ENCODE results near the gene GAL3ST3.
"Not testable (repeated sequence)": the region's sequence is repeated elsewhere in the genome, so short reads cannot be mapped to it uniquely, and the experiment has no call there.

Gene GAL3ST3

DNA sequence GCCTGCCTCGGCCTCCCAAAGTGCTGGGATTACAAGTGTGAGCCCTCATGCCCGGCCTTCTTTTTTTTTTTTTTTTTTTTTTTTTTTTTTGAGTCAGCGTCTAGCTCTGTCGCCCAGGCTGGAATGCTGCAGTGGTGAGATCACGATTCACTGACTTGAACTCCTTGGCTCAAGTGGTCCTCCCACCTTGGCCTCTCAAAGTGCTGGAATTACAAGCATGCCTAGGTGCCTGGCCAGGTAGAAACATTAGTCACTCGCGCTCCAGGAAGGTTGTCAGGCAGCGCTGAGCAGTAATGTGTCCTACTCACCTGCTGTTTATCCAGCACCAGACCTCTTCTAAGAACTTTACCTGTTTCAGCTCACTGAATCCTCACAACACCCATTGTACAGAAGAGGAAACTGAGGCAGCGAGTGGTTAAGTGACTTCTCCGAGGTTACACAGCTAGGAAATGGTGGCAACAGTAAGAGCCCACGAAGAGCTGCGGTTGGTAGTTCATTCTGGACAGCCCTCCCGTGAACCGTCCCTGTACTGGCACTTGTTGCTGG, 37.6 kb downstream of the GAL3ST3 start:
- H4K20me1 ChIP-seq (ENCODE audit: insufficient read depth, low read length) = no peaks in the 10 kb centered on the region
- H3K4me1 ChIP-seq (ENCODE audit: low read length) = peaks cover 10% of the 10 kb centered on the region
- TF ChIP-seq, protein P1, sequence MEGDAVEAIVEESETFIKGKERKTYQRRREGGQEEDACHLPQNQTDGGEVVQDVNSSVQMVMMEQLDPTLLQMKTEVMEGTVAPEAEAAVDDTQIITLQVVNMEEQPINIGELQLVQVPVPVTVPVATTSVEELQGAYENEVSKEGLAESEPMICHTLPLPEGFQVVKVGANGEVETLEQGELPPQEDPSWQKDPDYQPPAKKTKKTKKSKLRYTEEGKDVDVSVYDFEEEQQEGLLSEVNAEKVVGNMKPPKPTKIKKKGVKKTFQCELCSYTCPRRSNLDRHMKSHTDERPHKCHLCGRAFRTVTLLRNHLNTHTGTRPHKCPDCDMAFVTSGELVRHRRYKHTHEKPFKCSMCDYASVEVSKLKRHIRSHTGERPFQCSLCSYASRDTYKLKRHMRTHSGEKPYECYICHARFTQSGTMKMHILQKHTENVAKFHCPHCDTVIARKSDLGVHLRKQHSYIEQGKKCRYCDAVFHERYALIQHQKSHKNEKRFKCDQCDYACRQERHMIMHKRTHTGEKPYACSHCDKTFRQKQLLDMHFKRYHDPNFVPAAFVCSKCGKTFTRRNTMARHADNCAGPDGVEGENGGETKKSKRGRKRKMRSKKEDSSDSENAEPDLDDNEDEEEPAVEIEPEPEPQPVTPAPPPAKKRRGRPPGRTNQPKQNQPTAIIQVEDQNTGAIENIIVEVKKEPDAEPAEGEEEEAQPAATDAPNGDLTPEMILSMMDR (IDR thresholded peaks at IDR 0.05; ENCODE audit: low read length) = no peak
- TF ChIP-seq EZH2 (optimal IDR thresholded peaks at IDR 0.05; ENCODE audit: low read depth, low read length) (no peak), EZH2phosphoT487 (IDR thresholded peaks at IDR 0.05; ENCODE audit: low read length) (no peak)
- H3K4me3 ChIP-seq (ENCODE audit: low read length) = no peak overlapping the region
- H3K27me3 ChIP-seq (replicated peaks; ENCODE audit: insufficient read depth, low read length) = no peaks in the 10 kb centered on the region
- no peaks in the 10 kb centered on the region for H3K9me2 ChIP-seq (replicated peaks; ENCODE audit: insufficient read depth, low read length)
- no peaks in the 10 kb centered on the region for H3K79me2 ChIP-seq (ENCODE audit: low read length)
- H3K27ac ChIP-seq (ENCODE audit: low read length) = no peak overlapping the region
- no peaks in the 10 kb centered on the region for H3K36me3 ChIP-seq (replicated peaks; ENCODE audit: insufficient read depth, low read length)
- H3K9ac ChIP-seq (ENCODE audit: low read length) = no peak overlapping the region
- H3K4me2 ChIP-seq (ENCODE audit: low read depth, low read length) = no peak overlapping the region
- H3F3A ChIP-seq (ENCODE audit: insufficient read depth, low read length) = no peaks in the 10 kb centered on the region
- DNase-seq = no peak
- no peaks in the 10 kb centered on the region for H3K9me3 ChIP-seq (replicated peaks; ENCODE audit: insufficient read depth, low read length)
- no peak overlapping the region for H2AFZ ChIP-seq (ENCODE audit: low read length)

GRCh38 chr11:66010036-66010435, 38.9 kb downstream of the GAL3ST3 start:
- not testable (repeated sequence) for H3K4me2 ChIP-seq (ENCODE audit: low read depth, low read length)

GRCh38 chr11:66008468-66009101, 40.4 kb downstream of the GAL3ST3 start:
- H3K9me2 ChIP-seq (replicated peaks; ENCODE audit: insufficient read depth, low read length) = no peaks in the 10 kb centered on the region
- DNase-seq = no peak
- TF ChIP-seq EZH2 (optimal IDR thresholded peaks at IDR 0.05; ENCODE audit: low read depth, low read length) = no peak
- TF ChIP-seq, protein P1 (IDR thresholded peaks at IDR 0.05; ENCODE audit: low read length) = no peak
- TF ChIP-seq EZH2phosphoT487 (IDR thresholded peaks at IDR 0.05; ENCODE audit: low read length) = no peak
- no peak overlapping the region for H2AFZ ChIP-seq (ENCODE audit: low read length)
- peaks cover 12% of the 10 kb centered on the region for H3K79me2 ChIP-seq (ENCODE audit: low read length)
- H3K4me1 ChIP-seq (ENCODE audit: low read length) = peaks cover 35% of the 10 kb centered on the region
- H3K9me3 ChIP-seq (replicated peaks; ENCODE audit: insufficient read depth, low read length) = no peaks in the 10 kb centered on the region
- no peak overlapping the region for H3K4me2 ChIP-seq (ENCODE audit: low read depth, low read length)
- no peak overlapping the region for H3K4me3 ChIP-seq (ENCODE audit: low read length)
- no peaks in the 10 kb centered on the region for H4K20me1 ChIP-seq (ENCODE audit: insufficient read depth, low read length)
- H3F3A ChIP-seq (ENCODE audit: insufficient read depth, low read length) = peaks cover 21% of the 10 kb centered on the region
- no peaks in the 10 kb centered on the region; the same call in 1 of the 2 replicates for H3K36me3 ChIP-seq (replicated peaks; ENCODE audit: insufficient read depth, low read length)
- no peak overlapping the region for H3K27ac ChIP-seq (ENCODE audit: low read length)
- no peak overlapping the region for H3K9ac ChIP-seq (ENCODE audit: low read length)
- H3K27me3 ChIP-seq (replicated peaks; ENCODE audit: insufficient read depth, low read length) = no peaks in the 10 kb centered on the region

More at GRCh38 chr11:66010036-66010435, 38.9 kb downstream of the GAL3ST3 start:
- H3K4me1 ChIP-seq (ENCODE audit: low read length) = peaks cover 22% of the 10 kb centered on the region
- not testable (repeated sequence) for H3K36me3 ChIP-seq (replicated peaks; ENCODE audit: insufficient read depth, low read length); H3K9me3 ChIP-seq (replicated peaks; ENCODE audit: insufficient read depth, low read length); H3K27ac ChIP-seq (ENCODE audit: low read length); H3K9ac ChIP-seq (ENCODE audit: low read length); H3K27me3 ChIP-seq (replicated peaks; ENCODE audit: insufficient read depth, low read length); DNase-seq; H3K79me2 ChIP-seq (ENCODE audit: low read length); H2AFZ ChIP-seq (ENCODE audit: low read length); H3K9me2 ChIP-seq (replicated peaks; ENCODE audit: insufficient read depth, low read length); H4K20me1 ChIP-seq (ENCODE audit: insufficient read depth, low read length); H3K4me3 ChIP-seq (ENCODE audit: low read length)
- H3F3A ChIP-seq (ENCODE audit: insufficient read depth, low read length) = peaks cover 10% of the 10 kb centered on the region

DNA sequence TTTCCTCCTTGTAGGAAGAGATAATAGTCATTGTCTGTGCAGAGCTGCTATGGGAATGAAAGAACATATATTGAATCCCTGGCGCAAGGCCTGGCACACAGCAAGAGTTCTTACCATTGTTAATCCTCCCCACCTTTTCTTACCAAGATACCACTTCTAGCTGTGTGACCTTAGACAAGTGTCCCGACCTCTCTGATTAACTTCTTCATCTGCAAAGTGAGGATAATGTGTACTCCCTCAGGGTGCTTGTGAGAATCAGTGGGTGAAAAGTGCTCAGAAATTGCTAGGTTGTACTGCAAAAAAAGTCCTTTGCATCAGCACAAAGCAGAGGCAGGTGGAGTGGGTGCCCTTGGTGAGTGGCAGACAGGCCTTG, 40.9 kb downstream of the GAL3ST3 start:
- H3K27ac ChIP-seq (ENCODE audit: low read length) = no peak overlapping the region
- no peak overlapping the region for H3K4me2 ChIP-seq (ENCODE audit: low read depth, low read length)
- H3F3A ChIP-seq (ENCODE audit: insufficient read depth, low read length) = peaks cover 21% of the 10 kb centered on the region
- no peaks in the 10 kb centered on the region; the same call in 1 of the 2 replicates for H3K36me3 ChIP-seq (replicated peaks; ENCODE audit: insufficient read depth, low read length)
- TF ChIP-seq EZH2 (optimal IDR thresholded peaks at IDR 0.05; ENCODE audit: low read depth, low read length) (no peak), EZH2phosphoT487 (IDR thresholded peaks at IDR 0.05; ENCODE audit: low read length) (no peak)
- TF ChIP-seq, protein P1 (IDR thresholded peaks at IDR 0.05; ENCODE audit: low read length) = no peak
- H3K9ac ChIP-seq (ENCODE audit: low read length) = no peak overlapping the region
- no peak overlapping the region for H2AFZ ChIP-seq (ENCODE audit: low read length)
- H3K9me3 ChIP-seq (replicated peaks; ENCODE audit: insufficient read depth, low read length) = no peaks in the 10 kb centered on the region
- no peaks in the 10 kb centered on the region for H4K20me1 ChIP-seq (ENCODE audit: insufficient read depth, low read length)
- H3K4me3 ChIP-seq (ENCODE audit: low read length) = no peak overlapping the region
- H3K27me3 ChIP-seq (replicated peaks; ENCODE audit: insufficient read depth, low read length) = no peaks in the 10 kb centered on the region
- no peaks in the 10 kb centered on the region for H3K9me2 ChIP-seq (replicated peaks; ENCODE audit: insufficient read depth, low read length)
- H3K4me1 ChIP-seq (ENCODE audit: low read length) = peaks cover 40% of the 10 kb centered on the region
- no peak for DNase-seq
- H3K79me2 ChIP-seq (ENCODE audit: low read length) = peaks cover 17% of the 10 kb centered on the region

Data from MM.1S (cell line).